GM12878 (cell line): ENCODE results near the gene BTBD7. TPM values are rescaled to one million over a fixed set of nuclear protein-coding genes. Genes with fewer than 3 reads are reported as not detected.

Source experiments
- ATAC-seq: fragments of 200-7000 bp; cut with Tn5 transposase; 3 replicates; pipeline ENCODE4 v1.9.1; 2020; ENCODE audit warnings: mild to moderate bottlenecking, moderate library complexity
- BruUV-seq: library from RNA; stranded (reverse); fragments of 400-500 nt; replicated peaks from 2 replicates; lab custom pipeline; 2021; lab: Mats Ljungman, UMichigan
- CTCF ChIA-PET: fragments of 300-600 bp; sonication (Branson Sonifier 250); formaldehyde crosslinking; extraction: SDS; loops from one replicate; lab custom pipeline; 2021; ENCODE audit warnings: inconsistent platforms; lab: Yijun Ruan, JAX
- POLR2A ChIA-PET: fragments of 350-600 bp; formaldehyde crosslinking; extraction: SDS; loops from one replicate; lab custom pipeline; 2021; ENCODE audit warnings: inconsistent platforms; lab: Charles Lee
- RAD21 ChIA-PET: fragments of 300-600 bp; sonication (Branson Sonifier 250); formaldehyde crosslinking; loops from one replicate; lab custom pipeline; 2023; ENCODE audit warnings: antibody characterized with exemption; ENCODE audit not compliant: unreplicated experiment; lab: Charles Lee
- SMC1A ChIA-PET: fragments of 300-600 bp; sonication (Branson Sonifier 250); formaldehyde crosslinking; loops from one replicate; lab custom pipeline; 2023; ENCODE audit not compliant: unreplicated experiment, uncharacterized antibody; lab: Charles Lee
- DNase-seq: peaks from one replicate; pipeline ENCODE4 v3.0.0-alpha.2; 2011; ENCODE audit warnings: low read depth, low spot score
- FAIRE-seq: peaks from 3 replicates; lab custom pipeline; 2011; peaks lifted over from hg19 to GRCh38; lab: Jason Lieb, UNC
- H2AFZ ChIP-seq: 2 replicates; pipeline ENCODE4 v1.6.0; 2011; ENCODE audit warnings: low read depth, low read length, control low read depth; ENCODE audit not compliant: control insufficient read depth
- H3K27ac ChIP-seq: 2 replicates; pipeline ENCODE4 v1.5.1; 2011; ENCODE audit warnings: control low read depth; ENCODE audit not compliant: control insufficient read depth, insufficient read depth
- H3K27me3 ChIP-seq, 2 experiments: replicated peaks in 1 of 2; 2 replicates each; pipeline versions ENCODE4 v1.6.0 to v1.6.1; 2011; ENCODE audit warnings: low read length in 1 of 2; ENCODE audit not compliant: control insufficient read depth in 2 of 2, insufficient read depth in 2 of 2
- H3K36me3 ChIP-seq, 2 experiments: 2 replicates each; pipeline ENCODE4 v1.5.1; 2011; ENCODE audit warnings: low read length in 1 of 2; ENCODE audit not compliant: control insufficient read depth in 2 of 2, insufficient read depth in 2 of 2
- H3K4me1 ChIP-seq: 2 replicates; pipeline ENCODE4 v1.6.1; 2011; ENCODE audit warnings: mild to moderate bottlenecking, low read length, moderate library complexity, mixed read lengths; ENCODE audit not compliant: control insufficient read depth, insufficient read depth
- H3K4me2 ChIP-seq: 2 replicates; pipeline ENCODE4 v1.6.0; 2011; ENCODE audit warnings: control low read depth; ENCODE audit not compliant: control insufficient read depth, insufficient read depth
- H3K4me3 ChIP-seq: fragments of 200-600 bp; sonication (generic); 2 replicates; pipeline ENCODE4 v1.5.1; 2016
- H3K79me2 ChIP-seq: 2 replicates; pipeline ENCODE4 v1.6.0; 2011; ENCODE audit warnings: low read length; ENCODE audit not compliant: control insufficient read depth, insufficient read depth
- H3K9ac ChIP-seq: 2 replicates; pipeline ENCODE4 v1.8.0; 2011; ENCODE audit warnings: low read length, control low read depth, mixed read lengths; ENCODE audit not compliant: control insufficient read depth, insufficient read depth
- H3K9me3 ChIP-seq: replicated peaks from 3 replicates; pipeline ENCODE4 v1.5.1; 2011; ENCODE audit warnings: mild to moderate bottlenecking, low read length; ENCODE audit not compliant: control insufficient read depth, insufficient read depth
- H4K20me1 ChIP-seq: 2 replicates; pipeline ENCODE4 v1.6.0; 2011; ENCODE audit not compliant: control insufficient read depth, insufficient read depth
- CREB1 ChIP-seq: IDR thresholded peaks from 2 replicates; pipeline ENCODE4 v1.6.1; 2012; ENCODE audit warnings: low read depth, mild to moderate bottlenecking, inconsistent platforms
- IRF3 ChIP-seq: fragments of 450-650 bp; IDR thresholded peaks from 2 replicates; pipeline ENCODE4 v1.6.1; 2014; ENCODE audit warnings: mild to moderate bottlenecking
- JUNB ChIP-seq: IDR thresholded peaks from 2 replicates; pipeline ENCODE4 v1.6.1; 2016; ENCODE audit warnings: antibody characterized with exemption, mild to moderate bottlenecking
- LARP7 ChIP-seq: fragments of 450-650 bp; IDR thresholded peaks from 2 replicates; pipeline ENCODE4 v1.6.1; 2017; ENCODE audit warnings: mild to moderate bottlenecking
- SMAD1 ChIP-seq: fragments of 450-650 bp; IDR thresholded peaks from 2 replicates; pipeline ENCODE4 v1.6.1; 2018; ENCODE audit warnings: mild to moderate bottlenecking, low read depth; ENCODE audit not compliant: partially characterized antibody
- STAT3 ChIP-seq: IDR thresholded peaks from 2 replicates; pipeline ENCODE4 v1.6.1; 2011; ENCODE audit warnings: low read depth, low read length, improper control_type of control experiment
- SUPT20H ChIP-seq: IDR thresholded peaks from 2 replicates; pipeline ENCODE4 v1.6.1; 2011; ENCODE audit warnings: low read depth, mild to moderate bottlenecking, low read length, moderate library complexity, borderline replicate concordance; ENCODE audit not compliant: control insufficient read depth
- TAF1 ChIP-seq: IDR thresholded peaks from 2 replicates; pipeline ENCODE4 v1.6.1; 2011; ENCODE audit warnings: mild to moderate bottlenecking, low read depth, low read length, borderline replicate concordance
- ZBTB11 ChIP-seq: fragments of 450-650 bp; formaldehyde crosslinking; IDR thresholded peaks from 2 replicates; pipeline ENCODE4 v1.5.0; 2022; ENCODE audit warnings: mild to moderate bottlenecking, missing genetic modification characterization
- ZNF207 ChIP-seq: fragments of 450-650 bp; IDR thresholded peaks from 2 replicates; pipeline ENCODE4 v1.6.1; 2014; ENCODE audit warnings: antibody characterized with exemption, mild to moderate bottlenecking, borderline replicate concordance
- WGBS: methylation state at CpG from one replicate; pipeline ENCODE4 v1.1.6; 2016; ENCODE audit warnings: low lambda C conversion rate; ENCODE audit not compliant: insufficient replicate concordance, insufficient coverage; ENCODE audit errors: missing lambda C conversion rate; 5-methylcytosine and 5-hydroxymethylcytosine counted together
- in situ Hi-C: fragments of 300-500 bp; cut with MboI; formaldehyde crosslinking; loops from 9 replicates; pipeline ENCODE4 v1.14.3; 2018; ENCODE audit warnings: mixed read lengths
- intact Hi-C: fragments of 100-400 bp; cut with micrococcal nuclease; formaldehyde crosslinking; loops from one replicate; pipeline ENCODE4 v1.14.2; 2022; ENCODE audit not compliant: unreplicated experiment
- polyA plus RNA-seq, 11 experiments: library from polyadenylated mRNA; depleted of rRNA in 4 of 11; unstranded in 6 of 11; stranded (reverse) in 5 of 11; fragments of >200 nt; fragmentation: Nextera tagmentation in 4 of 11; fragmentation: Illumina TruSeq in 1 of 11; extraction: Ambion mirVana in 4 of 11; extraction: Trizol in 1 of 11; gene quantifications; 1 replicate in 1 of 11; 2 replicates in 10 of 11; pipeline versions ENCODE4 v1.2.1 to v1.2.3, GENCODE V29; 2011 to 2016; ENCODE audit warnings: inconsistent platforms in 2 of 11, missing spikeins in 2 of 11, low read depth in 1 of 11
- total RNA-seq, 4 experiments: library from RNA; depleted of rRNA in 3 of 4; stranded (reverse); fragments of >200 nt in 3 of 4; fragmentation: Illumina TruSeq in 1 of 4; extraction: Trizol in 1 of 4; gene quantifications; 2 replicates each; pipeline versions ENCODE4 v1.2.1 to v1.2.3, GENCODE V29; 2013 to 2021

BTBD7 gene
- total and polyA plus RNA-seq, 10 of the 15 experiments (the other 5 are each of a cell fraction or from before 2014, with no cell fraction given) = 3.6 to 17.0 (median 9.6) TPM

- no peak for TF ChIP-seq ZBTB11 (CRISPR knock-in tag)
- no peak for TF ChIP-seq JUNB
- TF ChIP-seq TAF1 = no peak
- TF ChIP-seq CREB1 = no peak
- no peak for TF ChIP-seq ZNF207
- TF ChIP-seq IRF3 = no peak
- no peak for TF ChIP-seq STAT3
- TF ChIP-seq LARP7 = no peak
- no peak for TF ChIP-seq SUPT20H
- TF ChIP-seq SMAD1 = no peak
- Histone ChIP-seq H3K9me3 (no peaks in the 10 kb centered on the region), H3K4me2 (no peak overlapping the region), H3K27ac (no peak overlapping the region), H3K4me1 (peaks cover 4% of the 10 kb centered on the region; the same call in 1 of the 2 replicates), H3K9ac (no peak overlapping the region), H4K20me1 (no peaks in the 10 kb centered on the region), H3K4me3 (no peak overlapping the region), H3K36me3 (peaks cover 2 to 4% of the 10 kb centered on the region in 2 experiments; a peak in 3 of 4 replicates), H3K27me3 (no peaks in the 10 kb centered on the region), H3K79me2 (no peaks in the 10 kb centered on the region; the same call in 1 of the 2 replicates), H2AFZ (no peak overlapping the region)
- BruUV-seq = no TSS peak
- RAD21 ChIA-PET = interaction anchor here (1.4 kb wide), 1 partner anchor 155 kb away, joined by 3 read pairs; no protein-coding TSS in a partner anchor
- SMC1A ChIA-PET = interaction anchor here (0.9 to 1.5 kb wide), 2 partner anchors 9 to 15 kb away, joined by 3 read pairs; no protein-coding TSS in a partner anchor
- DNase-seq (no peak), FAIRE-seq (no peak), ATAC-seq (no peak)
- in situ Hi-C loops = no loop called here
- WGBS = 100% methylated on average over 1 of the region's 1 CpG
- CTCF ChIA-PET = interaction anchor here (0.8 to 1.8 kb wide), 4 partner anchors 24 to 155 kb away, joined by 3 read pairs; no protein-coding TSS in a partner anchor
- POLR2A ChIA-PET = interaction anchor here (1.1 kb wide), 1 partner anchor 10 kb away, joined by 3 read pairs; no protein-coding TSS in a partner anchor
- intact Hi-C loops = no loop called here
These were observed 64.4 kb downstream of the BTBD7 start for GRCh38 chr14:93268406-93268805.
